Esophagus squamous epithelium (tissue), 5 donors: ENCODE measurements around the gene TAX1BP3. TPM values are rescaled to one million over a fixed set of nuclear protein-coding genes. Genes with fewer than 3 reads are reported as not detected.

ENCODE experiments used
- DNase-seq: peaks from one replicate; lab custom pipeline; 2025; lab: John Stamatoyannopoulos, UW
- H3K27ac ChIP-seq, 4 donors: fragments of 200-600 bp; sonication (generic); one replicate each; pipeline ENCODE4 v1.5.1; 2016 to 2019; ENCODE audit warnings: mild to moderate bottlenecking in 1 of 4
- H3K27me3 ChIP-seq, 4 donors: fragments of 200-600 bp; sonication (generic); 1 replicate in 3 of 4; 2 replicates in 1 of 4; pipeline versions ENCODE4 v1.5.1 to v1.6.0; 2017 to 2021; ENCODE audit warnings: antibody characterized with exemption in 1 of 4
- H3K36me3 ChIP-seq, 3 donors: fragments of 200-600 bp; sonication (generic); one replicate each; pipeline ENCODE4 v1.5.1; 2016 to 2019
- H3K4me1 ChIP-seq, 3 donors: fragments of 200-600 bp; sonication (generic); one replicate each; pipeline ENCODE4 v1.5.1; 2017 to 2019
- H3K4me3 ChIP-seq, 4 donors: fragments of 200-600 bp; sonication (generic); 1 replicate in 3 of 4; 2 replicates in 1 of 4; pipeline ENCODE4 v1.5.1; 2016 to 2019; ENCODE audit warnings: mild to moderate bottlenecking in 2 of 4, moderate library complexity in 1 of 4
- H3K9me3 ChIP-seq, 3 donors: fragments of 200-600 bp; sonication (generic); one replicate each; pipeline ENCODE4 v1.5.1; 2016 to 2019
- POLR2A ChIP-seq, 4 donors: fragments of 450-650 bp; IDR thresholded peaks; one replicate each; pipeline ENCODE4 v1.6.1; 2017; ENCODE audit warnings: antibody characterized with exemption in 4 of 4, mild to moderate bottlenecking in 4 of 4, moderate library complexity in 3 of 4
- WGBS, 2 donors: methylation state at CpG; one replicate each; pipeline ENCODE4 v1.1.5; 2018; 5-methylcytosine and 5-hydroxymethylcytosine counted together
- intact Hi-C: fragments of 100-400 bp; cut with DNase I; formaldehyde crosslinking; loops from one replicate; pipeline ENCODE4 v1.15.0; 2022
- total RNA-seq, 4 donors: library from RNA; depleted of rRNA; stranded (reverse); fragments of >200 nt; gene quantifications; one replicate each; pipeline ENCODE4 v1.1.0, GENCODE V29; 2016
- TF ChIP-seq, protein P1 (sequence below), 6 experiments: fragments of 450-650 bp in 4 of 6; fragments of 200-600 bp in 2 of 6; sonication (generic) in 2 of 6; IDR thresholded peaks; one replicate each; pipeline ENCODE4 v1.5.1; 2016 to 2019; ENCODE audit warnings: antibody characterized with exemption in 6 of 6, mild to moderate bottlenecking in 4 of 6, moderate library complexity in 4 of 6
- donor health status: DM: yes; HTN: yes; CAD: no.

Gene TAX1BP3
- 100 to 1,000 TPM; 185 to 371 (median 293) TPM for total RNA-seq

DNA sequence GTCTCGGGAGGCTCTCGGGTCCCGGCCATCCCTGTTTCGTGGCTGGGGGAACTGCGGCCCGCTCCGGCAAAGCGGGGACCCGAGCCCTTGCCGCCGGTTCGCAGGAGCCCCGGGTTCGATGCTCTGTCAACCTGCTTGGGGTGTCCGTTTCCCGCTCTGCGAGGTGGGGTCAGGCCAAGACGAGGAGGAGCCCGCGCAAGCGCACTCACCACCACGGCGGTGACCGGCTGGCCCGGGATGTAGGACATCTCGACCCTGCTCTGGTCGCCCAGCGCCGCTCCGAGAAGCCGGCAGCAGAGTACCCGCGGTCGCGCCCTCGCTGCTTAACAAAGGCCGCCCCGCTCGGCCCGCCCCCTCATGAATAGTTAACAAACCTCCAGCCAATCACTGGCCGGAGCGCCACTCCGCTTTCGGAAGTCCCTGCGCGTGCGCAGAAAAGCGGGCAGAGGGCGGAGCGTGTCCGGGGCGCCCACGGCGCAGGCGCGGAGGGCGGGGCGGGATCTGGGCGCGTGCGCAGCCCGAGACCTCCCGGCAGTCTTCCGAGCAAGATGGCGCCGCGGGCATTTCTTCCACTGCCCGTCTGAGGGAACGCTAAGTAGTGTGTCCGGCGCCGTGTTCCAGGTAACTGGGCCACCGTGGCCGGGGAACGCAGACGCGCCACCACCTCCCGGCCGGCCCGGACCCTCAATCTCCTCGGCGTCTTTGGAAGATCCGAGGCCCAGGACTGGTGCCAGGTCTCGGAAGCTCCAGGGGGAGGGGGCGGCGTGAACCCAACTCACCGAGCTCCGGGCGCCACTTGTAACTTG, at the start of gene TAX1BP3, which contains the start of gene EMC6:
Gene TAX1BP3 (minus strand): TSS at position 300 of the 806 bp plus-strand sequence. CDS start 52 bp downstream, at position 248.
Gene EMC6 (plus strand): TSS at position 534 of the 806 bp plus-strand sequence. CDS start 335 bp downstream, outside the sequence.
- Histone ChIP-seq H3K27me3 (no peaks in the 10 kb centered on the region), H3K4me3 (peak within 1 kb of the TSS; percentile 96 to 100 (median 98)), H3K9me3 (no peaks in the 10 kb centered on the region), H3K4me1 (peaks cover 25 to 66% (median 35%) of the 10 kb centered on the region in 3 donors), H3K36me3 (peaks cover 13 to 34% (median 15%) of the 10 kb centered on the region in 3 donors), H3K27ac (peak within 1 kb of the TSS; percentile 91 to 99 (median 96))
- DNase-seq, result peak; percentile 88
- 0% methylated on average over 2 to 6 of the region's 89 CpGs for WGBS, 2 donors
- intact Hi-C loops, result no loop called here
- peak in 3 of 4 donors; percentile 76 to 98 (median 96) for TF ChIP-seq POLR2A (IDR thresholded peaks at IDR 0.05)
- TF ChIP-seq, protein P1, sequence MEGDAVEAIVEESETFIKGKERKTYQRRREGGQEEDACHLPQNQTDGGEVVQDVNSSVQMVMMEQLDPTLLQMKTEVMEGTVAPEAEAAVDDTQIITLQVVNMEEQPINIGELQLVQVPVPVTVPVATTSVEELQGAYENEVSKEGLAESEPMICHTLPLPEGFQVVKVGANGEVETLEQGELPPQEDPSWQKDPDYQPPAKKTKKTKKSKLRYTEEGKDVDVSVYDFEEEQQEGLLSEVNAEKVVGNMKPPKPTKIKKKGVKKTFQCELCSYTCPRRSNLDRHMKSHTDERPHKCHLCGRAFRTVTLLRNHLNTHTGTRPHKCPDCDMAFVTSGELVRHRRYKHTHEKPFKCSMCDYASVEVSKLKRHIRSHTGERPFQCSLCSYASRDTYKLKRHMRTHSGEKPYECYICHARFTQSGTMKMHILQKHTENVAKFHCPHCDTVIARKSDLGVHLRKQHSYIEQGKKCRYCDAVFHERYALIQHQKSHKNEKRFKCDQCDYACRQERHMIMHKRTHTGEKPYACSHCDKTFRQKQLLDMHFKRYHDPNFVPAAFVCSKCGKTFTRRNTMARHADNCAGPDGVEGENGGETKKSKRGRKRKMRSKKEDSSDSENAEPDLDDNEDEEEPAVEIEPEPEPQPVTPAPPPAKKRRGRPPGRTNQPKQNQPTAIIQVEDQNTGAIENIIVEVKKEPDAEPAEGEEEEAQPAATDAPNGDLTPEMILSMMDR (IDR thresholded peaks at IDR 0.05), result peak in 1 of 6 experiments; percentile 13

DNA sequence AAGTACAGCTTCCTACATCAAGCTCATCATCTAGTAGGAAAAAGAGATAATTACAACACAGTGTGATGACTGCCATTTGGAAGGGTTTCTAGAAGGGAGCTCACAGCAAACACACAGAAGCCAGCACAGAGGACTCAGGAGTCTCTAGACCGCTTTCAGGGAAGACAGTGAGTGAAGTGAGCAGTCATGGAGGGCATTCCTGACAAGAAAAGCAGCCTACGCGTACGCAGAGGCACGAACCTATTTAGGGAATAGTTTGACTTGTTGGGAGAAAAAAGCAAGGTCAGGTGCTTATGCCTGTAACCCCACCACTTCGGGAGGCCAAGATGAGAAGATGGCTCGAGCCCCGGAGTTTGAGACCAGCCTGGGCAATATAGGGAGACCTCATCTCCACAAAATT, 46.9 kb upstream of the TAX1BP3 start:
- H3K36me3 ChIP-seq, result peaks cover 10 to 85% (median 28%) of the 10 kb centered on the region in 3 donors
- 78 to 83% methylated on average over 8 of the region's 8 CpGs for WGBS, 2 donors

GRCh38 chr17:3712811-3713463, 44.6 kb upstream of the TAX1BP3 start:
- intact Hi-C loops, result no loop called here
- no peaks in the 10 kb centered on the region for H3K27me3 ChIP-seq
- no peak overlapping the region for H3K27ac ChIP-seq
- no peaks in the 10 kb centered on the region for H3K9me3 ChIP-seq
- peaks cover 0 to 13% (median 3%) of the 10 kb centered on the region in 3 donors for H3K4me1 ChIP-seq
- WGBS, 2 donors, result 55 to 69% methylated on average over 10 to 13 of the region's 13 CpGs
- H3K4me3 ChIP-seq, result no peak overlapping the region
- TF ChIP-seq POLR2A (IDR thresholded peaks at IDR 0.05), result no peak
- TF ChIP-seq, protein P1 (IDR thresholded peaks at IDR 0.05), result no peak
- DNase-seq, result no peak
- peaks cover 10 to 65% (median 28%) of the 10 kb centered on the region in 3 donors for H3K36me3 ChIP-seq

More for the DNA sequence above, 46.9 kb upstream of the TAX1BP3 start:
- H3K9me3 ChIP-seq, result no peaks in the 10 kb centered on the region
- TF ChIP-seq, protein P1 (IDR thresholded peaks at IDR 0.05), result no peak
- TF ChIP-seq POLR2A (IDR thresholded peaks at IDR 0.05), result no peak
- H3K27ac ChIP-seq, result no peak overlapping the region
- peaks cover 0 to 34% (median 17%) of the 10 kb centered on the region in 3 donors for H3K4me1 ChIP-seq
- no peaks in the 10 kb centered on the region for H3K27me3 ChIP-seq
- no peak overlapping the region for H3K4me3 ChIP-seq
- DNase-seq, result no peak
- intact Hi-C loops, result no loop called here

DNA sequence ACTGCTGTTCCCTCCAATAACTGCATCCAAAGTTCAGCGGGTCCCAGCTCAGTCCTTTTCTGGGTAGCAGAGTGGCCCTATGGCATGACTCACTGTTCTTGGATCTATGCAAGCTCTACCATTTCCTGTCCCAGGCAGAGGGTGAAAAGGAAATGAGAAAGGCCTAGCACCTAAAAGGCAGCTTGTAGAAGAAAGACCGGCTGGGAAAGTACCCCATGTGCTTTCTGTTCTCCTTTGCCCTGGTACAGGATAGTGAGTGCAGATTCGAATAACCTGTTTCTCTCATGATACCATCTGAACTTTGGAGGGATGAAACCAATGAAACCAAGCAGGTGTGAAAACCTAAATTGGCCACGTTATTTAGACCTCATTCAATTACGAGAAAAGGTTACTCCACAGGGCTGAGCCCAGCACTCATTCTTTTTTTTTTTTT, 42.6 kb upstream of the TAX1BP3 start:
- Histone ChIP-seq H3K9me3 (no peaks in the 10 kb centered on the region), H3K27ac (peak overlapping the region in 1 of 4 donors; percentile 42), H3K4me1 (peaks cover 0 to 13% (median 3%) of the 10 kb centered on the region in 3 donors), H3K27me3 (no peaks in the 10 kb centered on the region), H3K36me3 (peaks cover 10 to 45% (median 14%) of the 10 kb centered on the region in 3 donors), H3K4me3 (no peak overlapping the region)
- DNase-seq, result no peak
- 38 to 55% methylated on average over 5 of the region's 5 CpGs for WGBS, 2 donors
- intact Hi-C loops, result no loop called here
- TF ChIP-seq, protein P1 (IDR thresholded peaks at IDR 0.05), result no peak
- no peak for TF ChIP-seq POLR2A (IDR thresholded peaks at IDR 0.05)
